Measurements from ENCODE around the gene ZNF688. TPM values are rescaled to one million over a fixed set of nuclear protein-coding genes. Genes with fewer than 3 reads are reported as not detected.

The ZNF688 gene
- total and polyA plus RNA-seq, 2 donors from 2014 or later = 16.7 to 32.7 TPM

DNA sequence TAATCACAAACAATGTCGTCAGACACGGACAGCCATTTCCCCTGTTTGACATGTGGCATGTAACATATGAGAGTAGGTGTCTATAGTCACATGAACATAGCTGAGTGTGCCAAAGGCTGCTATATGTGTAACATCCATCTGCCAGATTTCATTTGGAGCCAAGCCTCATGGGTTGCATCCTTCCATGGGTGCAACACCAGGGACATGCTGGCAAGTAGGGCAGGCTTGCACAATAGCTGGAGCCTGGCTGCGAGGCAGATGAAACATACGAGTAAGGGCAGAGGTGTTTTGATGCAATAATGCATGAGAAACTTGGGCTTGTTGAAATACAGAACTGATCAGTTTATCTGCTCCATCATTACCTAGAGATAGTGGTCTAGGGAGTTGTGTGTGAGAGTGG lies 47.7 kb upstream of the ZNF688 start:
- no peak for FAIRE-seq
- H3K27ac ChIP-seq (ENCODE audit: low read depth in 2 of 2, low read length in 2 of 2) = peak overlapping the region in 1 of 2 donors; percentile 16
- no peak for TF ChIP-seq CTCF (IDR thresholded peaks at IDR 0.05; ENCODE audit: borderline replicate concordance, extremely low read depth, insufficient read depth)
- H3K9ac ChIP-seq (ENCODE audit: low read length in 3 of 3) = no peak overlapping the region
- H3K9me3 ChIP-seq (ENCODE audit: control insufficient read depth in 2 of 3, insufficient read depth in 1 of 3, low read length in 3 of 3) = no peaks in the 10 kb centered on the region
- intact Hi-C loops (cut with DNase I) = no loop called here
- peak in 1 of 5 donors; percentile 16 for DNase-seq
- no peaks in the 10 kb centered on the region for H3K36me3 ChIP-seq (ENCODE audit: control insufficient read depth in 2 of 3, insufficient read depth in 3 of 3, low read length in 3 of 3)
- peak overlapping the region in 1 of 3 donors; percentile 30 for H3K4me3 ChIP-seq (ENCODE audit: low read length in 3 of 3)
- H3K4me1 ChIP-seq (ENCODE audit: control insufficient read depth in 2 of 3, insufficient read depth in 2 of 3, low read depth in 1 of 3, low read length in 3 of 3) = peaks cover 11 to 29% (median 12%) of the 10 kb centered on the region in 3 donors
- H3K27me3 ChIP-seq (ENCODE audit: control insufficient read depth, insufficient read depth, low read length) = no peaks in the 10 kb centered on the region

- H3K36me3 ChIP-seq (ENCODE audit: control insufficient read depth in 2 of 3, insufficient read depth in 3 of 3, low read length in 3 of 3) = no peaks in the 10 kb centered on the region
- intact Hi-C loops (cut with DNase I) = no loop called here
- H3K4me1 ChIP-seq (ENCODE audit: control insufficient read depth in 2 of 3, insufficient read depth in 2 of 3, low read depth in 1 of 3, low read length in 3 of 3) = peaks cover 4 to 29% (median 9%) of the 10 kb centered on the region in 3 donors
- TF ChIP-seq CTCF (IDR thresholded peaks at IDR 0.05; ENCODE audit: borderline replicate concordance, extremely low read depth, insufficient read depth) = no peak
- H3K4me3 ChIP-seq (ENCODE audit: low read length in 3 of 3) = no peak overlapping the region
- no peaks in the 10 kb centered on the region for H3K9me3 ChIP-seq (ENCODE audit: control insufficient read depth in 2 of 3, insufficient read depth in 1 of 3, low read length in 3 of 3)
- H3K9ac ChIP-seq (ENCODE audit: low read length in 3 of 3) = no peak overlapping the region
- peak in 2 of 5 donors; percentile 38 to 56 for DNase-seq
- FAIRE-seq = no peak
- no peak overlapping the region for H3K27ac ChIP-seq (ENCODE audit: low read depth in 2 of 2, low read length in 2 of 2)
- no peaks in the 10 kb centered on the region for H3K27me3 ChIP-seq (ENCODE audit: control insufficient read depth, insufficient read depth, low read length)
Measured at GRCh38 chr16:30615358-30616091, 44.0 kb upstream of the ZNF688 start.

DNA sequence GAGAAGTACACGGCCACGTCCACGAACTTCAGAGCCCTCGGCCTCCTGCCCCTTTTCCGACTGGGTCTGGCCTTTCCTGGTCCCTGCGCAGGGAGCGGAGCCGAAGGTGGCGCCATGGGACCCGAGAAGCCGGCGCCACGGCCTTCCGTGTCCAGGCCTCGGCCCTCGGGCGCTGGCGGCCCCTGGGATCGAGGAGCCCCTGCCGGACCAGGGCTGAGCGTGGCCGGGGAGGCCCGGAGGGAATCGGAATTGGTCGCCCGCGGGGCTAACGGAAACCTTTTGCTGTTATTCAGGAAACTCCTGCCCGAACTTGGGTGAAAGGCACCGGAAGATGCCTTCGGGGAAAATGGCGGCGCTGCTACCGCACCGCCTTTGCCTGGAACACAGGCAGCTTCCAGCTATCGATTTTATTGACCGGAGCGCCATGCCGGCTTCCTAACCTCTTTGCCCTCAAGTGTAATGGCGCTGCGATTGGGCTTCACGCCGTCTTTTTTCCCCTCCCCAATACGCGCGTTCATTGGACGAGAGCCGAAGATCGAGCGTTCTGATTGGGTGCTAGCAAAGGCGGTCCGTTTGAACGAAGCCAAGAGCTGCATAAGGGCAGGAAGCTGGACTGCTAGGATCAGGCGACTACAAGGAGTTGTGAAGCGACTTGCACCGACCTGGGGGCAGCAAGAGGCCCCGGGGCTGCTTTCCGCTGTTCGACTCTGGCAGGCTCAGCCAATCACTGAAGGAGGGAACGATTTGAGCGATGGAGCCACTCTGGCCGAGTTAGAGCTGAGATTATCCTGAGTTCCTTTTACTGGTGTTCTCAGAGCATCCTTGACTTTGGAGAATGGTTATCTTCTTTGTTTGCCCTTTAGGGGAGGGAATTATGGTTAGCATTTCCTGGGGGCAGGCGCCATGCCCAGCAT lies 38.7 kb upstream of the ZNF688 start, which contains the start of gene ZNF689:
ZNF689 (minus strand) TSS at position 464 of the 914 bp plus-strand sequence; CDS start at position 116, 348 bp downstream.
- intact Hi-C loops (cut with DNase I) = no loop called here
- Histone ChIP-seq H3K27me3 (ENCODE audit: control insufficient read depth, insufficient read depth, low read length) (no peaks in the 10 kb centered on the region), H3K9me3 (ENCODE audit: control insufficient read depth in 2 of 3, insufficient read depth in 1 of 3, low read length in 3 of 3) (no peaks in the 10 kb centered on the region), H3K36me3 (ENCODE audit: control insufficient read depth in 2 of 3, insufficient read depth in 3 of 3, low read length in 3 of 3) (peaks cover 0 to 13% (median 2%) of the 10 kb centered on the region in 3 donors), H3K4me3 (ENCODE audit: low read length in 3 of 3) (peak within 1 kb of the TSS; percentile 87 to 96 (median 93)), H3K4me1 (ENCODE audit: control insufficient read depth in 2 of 3, insufficient read depth in 2 of 3, low read depth in 1 of 3, low read length in 3 of 3) (peaks cover 0 to 17% (median 9%) of the 10 kb centered on the region in 3 donors), H3K27ac (ENCODE audit: low read depth in 2 of 2, low read length in 2 of 2) (peak within 1 kb of the TSS; percentile 85 to 97), H3K9ac (ENCODE audit: low read length in 3 of 3) (peak within 1 kb of the TSS; percentile 84 to 100 (median 94))
- FAIRE-seq (peak; percentile 88), DNase-seq (peak; percentile 97 to 99 (median 98))
- no peak for TF ChIP-seq CTCF (IDR thresholded peaks at IDR 0.05; ENCODE audit: borderline replicate concordance, extremely low read depth, insufficient read depth)
